HEK293 (cell line): ENCODE results near the gene PTCRA.
A peak's percentile ranks its signal among the peaks of the same experiment; 100 is the strongest.

Experiments
- EGR2 ChIP-seq: fragments of 450-650 bp; formaldehyde crosslinking; IDR thresholded peaks from 2 replicates; pipeline ENCODE4 v1.5.1; 2016; ENCODE audit warnings: low read depth, missing biosample characterization, missing genetic modification characterization
- GFI1B ChIP-seq: fragments of 450-650 bp; formaldehyde crosslinking; IDR thresholded peaks from 2 replicates; pipeline ENCODE4 v1.5.1; 2016; ENCODE audit warnings: missing biosample characterization, missing genetic modification characterization
- HOXA7 ChIP-seq: sonication (generic); formaldehyde crosslinking; IDR thresholded peaks from 2 replicates; pipeline ENCODE4 v1.8.1; 2022; ENCODE audit warnings: missing genetic modification reagents, borderline replicate concordance
- IKZF3 ChIP-seq: fragments of 450-650 bp; IDR thresholded peaks from 2 replicates; pipeline ENCODE4 v1.5.0; 2018; ENCODE audit warnings: missing biosample characterization, mild to moderate bottlenecking, missing genetic modification characterization, moderate library complexity
- KLF7 ChIP-seq: fragments of 450-650 bp; formaldehyde crosslinking; IDR thresholded peaks from 2 replicates; pipeline ENCODE4 v1.5.1; 2016; ENCODE audit warnings: missing biosample characterization, missing genetic modification characterization, borderline replicate concordance
- KLF8 ChIP-seq: fragments of 450-650 bp; formaldehyde crosslinking; IDR thresholded peaks from 2 replicates; pipeline ENCODE4 v1.5.1; 2016; ENCODE audit warnings: missing biosample characterization, missing genetic modification characterization
- OSR2 ChIP-seq: fragments of 450-650 bp; formaldehyde crosslinking; IDR thresholded peaks from 2 replicates; pipeline ENCODE4 v1.5.1; 2016; ENCODE audit warnings: missing biosample characterization, missing genetic modification characterization
- PRDM1 ChIP-seq: fragments of 450-650 bp; formaldehyde crosslinking; IDR thresholded peaks from 2 replicates; pipeline ENCODE4; 2016; ENCODE audit warnings: missing biosample characterization, missing genetic modification characterization
- SETDB1 ChIP-seq: IDR thresholded peaks from one replicate; pipeline ENCODE4 v1.6.1; 2017; ENCODE audit warnings: mild to moderate bottlenecking, low read length, moderate library complexity, mixed read lengths; ENCODE audit not compliant: insufficient read length
- ZFP37 ChIP-seq: fragments of 450-650 bp; formaldehyde crosslinking; IDR thresholded peaks from 2 replicates; pipeline ENCODE4 v1.5.1; 2016; ENCODE audit warnings: missing biosample characterization, missing genetic modification characterization
- ZIC2 ChIP-seq: fragments of 450-650 bp; formaldehyde crosslinking; IDR thresholded peaks from 2 replicates; pipeline ENCODE4 v1.5.1; 2016; ENCODE audit warnings: missing biosample characterization, missing genetic modification characterization
- ZNF132 ChIP-seq: fragments of 450-650 bp; formaldehyde crosslinking; IDR thresholded peaks from 2 replicates; pipeline ENCODE4 v1.5.1; 2017; ENCODE audit warnings: missing biosample characterization, missing genetic modification characterization, borderline replicate concordance
- ZNF157 ChIP-seq: fragments of 450-650 bp; formaldehyde crosslinking; IDR thresholded peaks from 2 replicates; pipeline ENCODE4 v1.5.1; 2016; ENCODE audit warnings: missing biosample characterization, missing genetic modification characterization
- ZNF266 ChIP-seq: fragments of 450-650 bp; formaldehyde crosslinking; IDR thresholded peaks from 2 replicates; pipeline ENCODE4 v1.5.1; 2016; ENCODE audit warnings: missing biosample characterization, missing genetic modification characterization, low read depth
- ZNF561 ChIP-seq: fragments of 450-650 bp; IDR thresholded peaks from 2 replicates; pipeline ENCODE4 v1.5.1; 2018; ENCODE audit warnings: missing biosample characterization, missing genetic modification characterization, borderline replicate concordance
- ZNF596 ChIP-seq: fragments of 450-650 bp; IDR thresholded peaks from 2 replicates; pipeline ENCODE4 v1.5.0; 2018; ENCODE audit warnings: missing biosample characterization, mild to moderate bottlenecking, missing genetic modification characterization, moderate library complexity
- ZNF664 ChIP-seq: fragments of 450-650 bp; formaldehyde crosslinking; IDR thresholded peaks from 2 replicates; pipeline ENCODE4 v1.5.1; 2016; ENCODE audit warnings: missing biosample characterization, missing genetic modification characterization
- ZNF701 ChIP-seq: fragments of 450-650 bp; formaldehyde crosslinking; IDR thresholded peaks from 2 replicates; pipeline ENCODE4 v1.5.1; 2016; ENCODE audit warnings: missing biosample characterization, missing genetic modification characterization
- ZNF707 ChIP-seq: fragments of 450-650 bp; formaldehyde crosslinking; IDR thresholded peaks from 2 replicates; pipeline ENCODE4 v1.5.1; 2016; ENCODE audit warnings: missing biosample characterization, missing genetic modification characterization
- ZNF776 ChIP-seq: fragments of 450-650 bp; formaldehyde crosslinking; IDR thresholded peaks from 2 replicates; pipeline ENCODE4 v1.5.0; 2017; ENCODE audit warnings: missing biosample characterization, missing genetic modification characterization, borderline replicate concordance
- ZNF830 ChIP-seq: fragments of 450-650 bp; IDR thresholded peaks from 2 replicates; pipeline ENCODE4 v1.5.0; 2018; ENCODE audit warnings: missing biosample characterization, missing genetic modification characterization, low read depth, mild to moderate bottlenecking, moderate library complexity
- ZSCAN16 ChIP-seq: fragments of 450-650 bp; formaldehyde crosslinking; IDR thresholded peaks from 2 replicates; pipeline ENCODE4 v1.5.1; 2016; ENCODE audit warnings: missing biosample characterization, missing genetic modification characterization
- TF ChIP-seq, protein P1 (sequence below): fragments of 450-650 bp; formaldehyde crosslinking; IDR thresholded peaks from 2 replicates; pipeline ENCODE4 v1.5.1; 2016; ENCODE audit warnings: missing biosample characterization, missing genetic modification characterization
- TF ChIP-seq, protein P2 (sequence below): fragments of 450-650 bp; formaldehyde crosslinking; IDR thresholded peaks from 2 replicates; pipeline ENCODE4 v1.5.1; 2016; ENCODE audit warnings: missing biosample characterization, missing genetic modification characterization
- TF ChIP-seq, protein P3 (sequence below): IDR thresholded peaks from 2 replicates; pipeline ENCODE4 v1.6.1; 2011; ENCODE audit warnings: mild to moderate bottlenecking, low read depth, low read length, borderline replicate concordance
- TF ChIP-seq, protein P4 (sequence below): fragments of 450-650 bp; formaldehyde crosslinking; IDR thresholded peaks from 2 replicates; pipeline ENCODE4 v1.5.1; 2016; ENCODE audit warnings: missing biosample characterization, missing genetic modification characterization
- TF ChIP-seq, protein P5 (sequence below): fragments of 450-650 bp; formaldehyde crosslinking; IDR thresholded peaks from 2 replicates; pipeline ENCODE4 v1.5.1; 2016; ENCODE audit warnings: missing biosample characterization, missing genetic modification characterization
- TF ChIP-seq, protein P6 (sequence below): fragments of 450-650 bp; formaldehyde crosslinking; IDR thresholded peaks from 2 replicates; pipeline ENCODE4 v1.5.1; 2016; ENCODE audit warnings: missing biosample characterization, missing genetic modification characterization
- TF ChIP-seq, protein P7 (sequence below): fragments of 450-650 bp; formaldehyde crosslinking; IDR thresholded peaks from 2 replicates; pipeline ENCODE4 v1.5.1; 2016; ENCODE audit warnings: missing biosample characterization, missing genetic modification characterization

The PTCRA gene

DNA sequence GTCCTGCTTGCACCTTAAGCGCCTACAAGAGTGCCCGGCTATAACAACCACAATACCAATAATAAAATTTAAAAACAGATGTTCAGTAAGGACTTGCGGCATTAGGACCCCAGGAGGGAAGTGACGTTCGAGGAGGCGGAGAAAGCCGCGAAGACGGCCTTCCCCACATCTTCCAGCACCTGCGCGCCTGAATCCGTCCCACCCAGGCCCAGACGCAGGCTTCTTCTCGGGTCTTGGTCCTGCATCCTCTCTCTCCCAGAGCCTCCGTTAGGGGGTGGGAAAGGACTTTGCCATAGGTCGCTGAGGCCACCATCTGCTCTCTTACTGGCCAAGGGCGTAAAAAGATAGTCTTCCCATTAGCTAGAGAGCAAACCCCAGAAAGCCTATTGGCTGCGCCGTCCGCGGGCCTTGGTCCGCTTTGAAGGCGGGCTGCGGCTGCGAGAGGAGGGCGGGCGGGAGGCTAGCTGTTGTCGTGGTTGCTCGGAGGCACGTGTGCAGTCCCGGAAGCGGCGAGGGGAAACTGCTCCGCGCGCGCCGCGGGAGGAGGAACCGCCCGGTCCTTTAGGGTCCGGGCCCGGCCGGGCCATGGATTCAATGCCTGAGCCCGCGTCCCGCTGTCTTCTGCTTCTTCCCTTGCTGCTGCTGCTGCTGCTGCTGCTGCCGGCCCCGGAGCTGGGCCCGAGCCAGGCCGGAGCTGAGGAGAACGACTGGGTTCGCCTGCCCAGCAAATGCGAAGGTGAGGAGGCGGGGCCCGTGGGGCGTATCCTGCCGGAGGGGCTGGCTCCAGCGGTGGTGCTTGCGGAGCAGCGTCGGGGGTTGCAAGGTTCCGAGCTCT, 13.3 kb downstream of the PTCRA start, which contains the start of gene CNPY3 (continued):
- no peak for TF ChIP-seq ZNF157 (tag by site-specific recombination)
- TF ChIP-seq ZNF707 (tag by site-specific recombination): no peak
- 0 out of 2 replicates have a peak, but pooled peaks have one; percentile 70 for TF ChIP-seq ZFP37 (tag by site-specific recombination)
- TF ChIP-seq, protein P1, sequence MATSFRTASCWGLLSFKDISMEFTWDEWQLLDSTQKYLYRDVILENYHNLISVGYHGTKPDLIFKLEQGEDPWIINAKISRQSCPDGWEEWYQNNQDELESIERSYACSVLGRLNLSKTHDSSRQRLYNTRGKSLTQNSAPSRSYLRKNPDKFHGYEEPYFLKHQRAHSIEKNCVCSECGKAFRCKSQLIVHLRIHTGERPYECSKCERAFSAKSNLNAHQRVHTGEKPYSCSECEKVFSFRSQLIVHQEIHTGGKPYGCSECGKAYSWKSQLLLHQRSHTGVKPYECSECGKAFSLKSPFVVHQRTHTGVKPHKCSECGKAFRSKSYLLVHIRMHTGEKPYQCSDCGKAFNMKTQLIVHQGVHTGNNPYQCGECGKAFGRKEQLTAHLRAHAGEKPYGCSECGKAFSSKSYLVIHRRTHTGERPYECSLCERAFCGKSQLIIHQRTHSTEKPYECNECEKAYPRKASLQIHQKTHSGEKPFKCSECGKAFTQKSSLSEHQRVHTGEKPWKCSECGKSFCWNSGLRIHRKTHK: no peak
- peak; percentile 84 for TF ChIP-seq KLF7
- TF ChIP-seq PRDM1 (tag by site-specific recombination): 0 out of 2 replicates have a peak, but pooled peaks have one; percentile 6
- TF ChIP-seq IKZF3: peak; percentile 97
- TF ChIP-seq, protein P2, sequence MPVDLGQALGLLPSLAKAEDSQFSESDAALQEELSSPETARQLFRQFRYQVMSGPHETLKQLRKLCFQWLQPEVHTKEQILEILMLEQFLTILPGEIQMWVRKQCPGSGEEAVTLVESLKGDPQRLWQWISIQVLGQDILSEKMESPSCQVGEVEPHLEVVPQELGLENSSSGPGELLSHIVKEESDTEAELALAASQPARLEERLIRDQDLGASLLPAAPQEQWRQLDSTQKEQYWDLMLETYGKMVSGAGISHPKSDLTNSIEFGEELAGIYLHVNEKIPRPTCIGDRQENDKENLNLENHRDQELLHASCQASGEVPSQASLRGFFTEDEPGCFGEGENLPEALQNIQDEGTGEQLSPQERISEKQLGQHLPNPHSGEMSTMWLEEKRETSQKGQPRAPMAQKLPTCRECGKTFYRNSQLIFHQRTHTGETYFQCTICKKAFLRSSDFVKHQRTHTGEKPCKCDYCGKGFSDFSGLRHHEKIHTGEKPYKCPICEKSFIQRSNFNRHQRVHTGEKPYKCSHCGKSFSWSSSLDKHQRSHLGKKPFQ: 0 out of 2 replicates have a peak, but pooled peaks have one; percentile 22
- TF ChIP-seq ZNF701: no peak
- 0 out of 2 replicates have a peak, but pooled peaks have one; percentile 43 for TF ChIP-seq EGR2 (tag by site-specific recombination)
- TF ChIP-seq KLF8 (tag by site-specific recombination): peak; percentile 98
- peak; percentile 87 for TF ChIP-seq ZIC2 (tag by site-specific recombination)
- no peak for TF ChIP-seq HOXA7 (CRISPR knock-in tag)
- TF ChIP-seq, protein P3, sequence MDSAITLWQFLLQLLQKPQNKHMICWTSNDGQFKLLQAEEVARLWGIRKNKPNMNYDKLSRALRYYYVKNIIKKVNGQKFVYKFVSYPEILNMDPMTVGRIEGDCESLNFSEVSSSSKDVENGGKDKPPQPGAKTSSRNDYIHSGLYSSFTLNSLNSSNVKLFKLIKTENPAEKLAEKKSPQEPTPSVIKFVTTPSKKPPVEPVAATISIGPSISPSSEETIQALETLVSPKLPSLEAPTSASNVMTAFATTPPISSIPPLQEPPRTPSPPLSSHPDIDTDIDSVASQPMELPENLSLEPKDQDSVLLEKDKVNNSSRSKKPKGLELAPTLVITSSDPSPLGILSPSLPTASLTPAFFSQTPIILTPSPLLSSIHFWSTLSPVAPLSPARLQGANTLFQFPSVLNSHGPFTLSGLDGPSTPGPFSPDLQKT: no peak; the same call in 1 of the 2 replicates
- TF ChIP-seq ZNF830 (tag by site-specific recombination): no peak
- TF ChIP-seq, protein P4, sequence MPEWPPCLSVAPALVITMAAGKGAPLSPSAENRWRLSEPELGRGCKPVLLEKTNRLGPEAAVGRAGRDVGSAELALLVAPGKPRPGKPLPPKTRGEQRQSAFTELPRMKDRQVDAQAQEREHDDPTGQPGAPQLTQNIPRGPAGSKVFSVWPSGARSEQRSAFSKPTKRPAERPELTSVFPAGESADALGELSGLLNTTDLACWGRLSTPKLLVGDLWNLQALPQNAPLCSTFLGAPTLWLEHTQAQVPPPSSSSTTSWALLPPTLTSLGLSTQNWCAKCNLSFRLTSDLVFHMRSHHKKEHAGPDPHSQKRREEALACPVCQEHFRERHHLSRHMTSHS: no peak
- no peak for TF ChIP-seq ZNF266 (tag by site-specific recombination)
- no peak for TF ChIP-seq SETDB1
- TF ChIP-seq, protein P5, sequence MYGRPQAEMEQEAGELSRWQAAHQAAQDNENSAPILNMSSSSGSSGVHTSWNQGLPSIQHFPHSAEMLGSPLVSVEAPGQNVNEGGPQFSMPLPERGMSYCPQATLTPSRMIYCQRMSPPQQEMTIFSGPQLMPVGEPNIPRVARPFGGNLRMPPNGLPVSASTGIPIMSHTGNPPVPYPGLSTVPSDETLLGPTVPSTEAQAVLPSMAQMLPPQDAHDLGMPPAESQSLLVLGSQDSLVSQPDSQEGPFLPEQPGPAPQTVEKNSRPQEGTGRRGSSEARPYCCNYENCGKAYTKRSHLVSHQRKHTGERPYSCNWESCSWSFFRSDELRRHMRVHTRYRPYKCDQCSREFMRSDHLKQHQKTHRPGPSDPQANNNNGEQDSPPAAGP (tag by site-specific recombination): peak; percentile 81
- TF ChIP-seq, protein P6, sequence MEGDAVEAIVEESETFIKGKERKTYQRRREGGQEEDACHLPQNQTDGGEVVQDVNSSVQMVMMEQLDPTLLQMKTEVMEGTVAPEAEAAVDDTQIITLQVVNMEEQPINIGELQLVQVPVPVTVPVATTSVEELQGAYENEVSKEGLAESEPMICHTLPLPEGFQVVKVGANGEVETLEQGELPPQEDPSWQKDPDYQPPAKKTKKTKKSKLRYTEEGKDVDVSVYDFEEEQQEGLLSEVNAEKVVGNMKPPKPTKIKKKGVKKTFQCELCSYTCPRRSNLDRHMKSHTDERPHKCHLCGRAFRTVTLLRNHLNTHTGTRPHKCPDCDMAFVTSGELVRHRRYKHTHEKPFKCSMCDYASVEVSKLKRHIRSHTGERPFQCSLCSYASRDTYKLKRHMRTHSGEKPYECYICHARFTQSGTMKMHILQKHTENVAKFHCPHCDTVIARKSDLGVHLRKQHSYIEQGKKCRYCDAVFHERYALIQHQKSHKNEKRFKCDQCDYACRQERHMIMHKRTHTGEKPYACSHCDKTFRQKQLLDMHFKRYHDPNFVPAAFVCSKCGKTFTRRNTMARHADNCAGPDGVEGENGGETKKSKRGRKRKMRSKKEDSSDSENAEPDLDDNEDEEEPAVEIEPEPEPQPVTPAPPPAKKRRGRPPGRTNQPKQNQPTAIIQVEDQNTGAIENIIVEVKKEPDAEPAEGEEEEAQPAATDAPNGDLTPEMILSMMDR (tag by site-specific recombination): peak; percentile 17; the same call in 1 of the 2 replicates
- no peak for TF ChIP-seq ZNF596
- peak; percentile 49 for TF ChIP-seq OSR2
- no peak for TF ChIP-seq GFI1B (tag by site-specific recombination)
- no peak for TF ChIP-seq ZNF664 (tag by site-specific recombination)
- TF ChIP-seq ZNF132 (tag by site-specific recombination): no peak
- TF ChIP-seq ZNF561 (tag by site-specific recombination): peak; percentile 83; the same call in 1 of the 2 replicates
- TF ChIP-seq, protein P7, sequence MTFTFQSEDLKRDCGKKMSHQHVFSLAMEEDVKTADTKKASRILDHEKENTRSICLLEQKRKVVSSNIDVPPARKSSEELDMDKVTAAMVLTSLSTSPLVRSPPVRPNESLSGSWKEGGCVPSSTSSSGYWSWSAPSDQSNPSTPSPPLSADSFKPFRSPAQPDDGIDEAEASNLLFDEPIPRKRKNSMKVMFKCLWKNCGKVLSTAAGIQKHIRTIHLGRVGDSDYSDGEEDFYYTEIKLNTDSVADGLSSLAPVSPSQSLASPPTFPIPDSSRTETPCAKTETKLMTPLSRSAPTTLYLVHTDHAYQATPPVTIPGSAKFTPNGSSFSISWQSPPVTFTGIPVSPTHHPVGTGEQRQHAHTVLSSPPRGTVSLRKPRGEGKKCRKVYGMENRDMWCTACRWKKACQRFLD (tag by site-specific recombination): no peak
- TF ChIP-seq ZSCAN16 (tag by site-specific recombination): 0 out of 2 replicates have a peak, but pooled peaks have one; percentile 57
- no peak for TF ChIP-seq ZNF776
